HL-60 (cell line): ENCODE data around the gene MAD1L1.

Source experiments
- DNase-seq, 2 experiments: peaks; one replicate each; pipeline ENCODE4 v3.0.0-alpha.2; 2010 to 2020; ENCODE audit warnings: low read depth in 1 of 2, low spot score in 1 of 2
- H3K27ac ChIP-seq: fragments of 250-450 bp; sonication (Bioruptor Pico); replicated peaks from 2 replicates; pipeline ENCODE4 v1.5.1; 2020; ENCODE audit warnings: mild to moderate bottlenecking, moderate library complexity
- H3K27me3 ChIP-seq: fragments of 250-450 bp; sonication (Bioruptor Pico); 2 replicates; pipeline ENCODE4 v1.5.1; 2021; ENCODE audit warnings: mild to moderate bottlenecking, moderate library complexity; ENCODE audit not compliant: insufficient read depth, poor library complexity, severe bottlenecking
- H3K4me3 ChIP-seq: replicated peaks from 2 replicates; pipeline ENCODE4 v1.5.1; 2011; ENCODE audit warnings: mild to moderate bottlenecking, control low read depth, low read length; ENCODE audit not compliant: insufficient read depth
- GABPA ChIP-seq: IDR thresholded peaks from 2 replicates; pipeline ENCODE4 v1.6.1; 2012; ENCODE audit warnings: low read depth
- POLR2AphosphoS5 ChIP-seq: IDR thresholded peaks from 2 replicates; pipeline ENCODE4 v1.6.1; 2012; ENCODE audit warnings: low read depth
- SPI1 ChIP-seq: IDR thresholded peaks from 2 replicates; pipeline ENCODE4 v1.6.1; 2012; ENCODE audit warnings: low read depth, mild to moderate bottlenecking, borderline replicate concordance
- TF ChIP-seq, protein P1 (sequence below): IDR thresholded peaks from one replicate; pipeline ENCODE4 v1.5.1; 2011; ENCODE audit warnings: low read length, control low read depth, inconsistent platforms; ENCODE audit not compliant: insufficient read depth
- TF ChIP-seq, protein P2 (sequence below): IDR thresholded peaks from 2 replicates; pipeline ENCODE4 v1.6.1; 2012; ENCODE audit warnings: low read depth; ENCODE audit not compliant: insufficient replicate concordance

The MAD1L1 gene

DNA sequence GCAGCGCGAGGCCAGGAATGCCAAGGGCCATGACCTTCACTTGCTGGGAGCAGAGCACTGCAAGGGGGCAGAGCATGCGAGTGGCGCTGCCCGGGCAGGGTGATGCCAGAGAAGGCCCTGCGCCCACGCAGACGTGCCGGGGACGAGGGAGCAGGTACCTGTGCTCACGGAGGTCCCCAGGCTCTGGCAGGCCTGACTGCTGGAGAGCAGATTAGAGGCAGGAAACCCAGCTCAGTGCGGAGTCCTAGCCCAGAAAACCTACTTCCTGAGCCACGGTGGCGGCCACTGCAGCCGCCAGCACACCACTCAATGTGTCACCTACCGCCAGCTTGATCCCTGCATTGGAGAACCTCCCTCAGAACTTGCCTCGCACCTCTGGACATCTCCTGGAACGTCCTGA lies 148.4 kb downstream of the MAD1L1 start:
- TF ChIP-seq POLR2AphosphoS5, result no peak
- TF ChIP-seq, protein P1, sequence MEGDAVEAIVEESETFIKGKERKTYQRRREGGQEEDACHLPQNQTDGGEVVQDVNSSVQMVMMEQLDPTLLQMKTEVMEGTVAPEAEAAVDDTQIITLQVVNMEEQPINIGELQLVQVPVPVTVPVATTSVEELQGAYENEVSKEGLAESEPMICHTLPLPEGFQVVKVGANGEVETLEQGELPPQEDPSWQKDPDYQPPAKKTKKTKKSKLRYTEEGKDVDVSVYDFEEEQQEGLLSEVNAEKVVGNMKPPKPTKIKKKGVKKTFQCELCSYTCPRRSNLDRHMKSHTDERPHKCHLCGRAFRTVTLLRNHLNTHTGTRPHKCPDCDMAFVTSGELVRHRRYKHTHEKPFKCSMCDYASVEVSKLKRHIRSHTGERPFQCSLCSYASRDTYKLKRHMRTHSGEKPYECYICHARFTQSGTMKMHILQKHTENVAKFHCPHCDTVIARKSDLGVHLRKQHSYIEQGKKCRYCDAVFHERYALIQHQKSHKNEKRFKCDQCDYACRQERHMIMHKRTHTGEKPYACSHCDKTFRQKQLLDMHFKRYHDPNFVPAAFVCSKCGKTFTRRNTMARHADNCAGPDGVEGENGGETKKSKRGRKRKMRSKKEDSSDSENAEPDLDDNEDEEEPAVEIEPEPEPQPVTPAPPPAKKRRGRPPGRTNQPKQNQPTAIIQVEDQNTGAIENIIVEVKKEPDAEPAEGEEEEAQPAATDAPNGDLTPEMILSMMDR, result no peak
- TF ChIP-seq, protein P2, sequence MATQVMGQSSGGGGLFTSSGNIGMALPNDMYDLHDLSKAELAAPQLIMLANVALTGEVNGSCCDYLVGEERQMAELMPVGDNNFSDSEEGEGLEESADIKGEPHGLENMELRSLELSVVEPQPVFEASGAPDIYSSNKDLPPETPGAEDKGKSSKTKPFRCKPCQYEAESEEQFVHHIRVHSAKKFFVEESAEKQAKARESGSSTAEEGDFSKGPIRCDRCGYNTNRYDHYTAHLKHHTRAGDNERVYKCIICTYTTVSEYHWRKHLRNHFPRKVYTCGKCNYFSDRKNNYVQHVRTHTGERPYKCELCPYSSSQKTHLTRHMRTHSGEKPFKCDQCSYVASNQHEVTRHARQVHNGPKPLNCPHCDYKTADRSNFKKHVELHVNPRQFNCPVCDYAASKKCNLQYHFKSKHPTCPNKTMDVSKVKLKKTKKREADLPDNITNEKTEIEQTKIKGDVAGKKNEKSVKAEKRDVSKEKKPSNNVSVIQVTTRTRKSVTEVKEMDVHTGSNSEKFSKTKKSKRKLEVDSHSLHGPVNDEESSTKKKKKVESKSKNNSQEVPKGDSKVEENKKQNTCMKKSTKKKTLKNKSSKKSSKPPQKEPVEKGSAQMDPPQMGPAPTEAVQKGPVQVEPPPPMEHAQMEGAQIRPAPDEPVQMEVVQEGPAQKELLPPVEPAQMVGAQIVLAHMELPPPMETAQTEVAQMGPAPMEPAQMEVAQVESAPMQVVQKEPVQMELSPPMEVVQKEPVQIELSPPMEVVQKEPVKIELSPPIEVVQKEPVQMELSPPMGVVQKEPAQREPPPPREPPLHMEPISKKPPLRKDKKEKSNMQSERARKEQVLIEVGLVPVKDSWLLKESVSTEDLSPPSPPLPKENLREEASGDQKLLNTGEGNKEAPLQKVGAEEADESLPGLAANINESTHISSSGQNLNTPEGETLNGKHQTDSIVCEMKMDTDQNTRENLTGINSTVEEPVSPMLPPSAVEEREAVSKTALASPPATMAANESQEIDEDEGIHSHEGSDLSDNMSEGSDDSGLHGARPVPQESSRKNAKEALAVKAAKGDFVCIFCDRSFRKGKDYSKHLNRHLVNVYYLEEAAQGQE, result no peak
- TF ChIP-seq GABPA, result no peak
- TF ChIP-seq SPI1, result no peak
- Histone ChIP-seq H3K4me3 (no peak overlapping the region), H3K27me3 (no peaks in the 10 kb centered on the region), H3K27ac (no peak overlapping the region)
- no peak for DNase-seq

DNA sequence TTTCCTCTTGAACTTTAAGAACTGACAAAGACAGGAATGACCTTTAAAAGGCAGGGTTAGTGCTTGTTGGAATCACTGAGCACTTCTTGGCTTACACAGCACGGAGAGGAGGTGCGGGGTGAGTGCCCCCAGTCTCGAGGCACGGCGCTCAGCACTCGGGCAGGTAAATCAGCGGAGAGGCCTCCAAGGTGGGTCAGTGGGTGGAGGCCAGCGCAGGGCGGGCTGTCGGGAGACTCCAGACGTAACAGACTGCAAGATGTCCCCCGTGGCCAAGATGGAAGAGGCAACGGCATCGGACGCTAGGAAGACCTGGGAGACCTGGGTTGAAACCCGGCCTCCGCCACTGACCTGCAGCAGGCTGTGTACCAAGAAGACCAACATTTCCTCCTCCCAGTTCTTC lies 149.4 kb downstream of the MAD1L1 start:
- H3K27ac ChIP-seq, result no peak overlapping the region
- H3K4me3 ChIP-seq, result no peak overlapping the region
- no peaks in the 10 kb centered on the region for H3K27me3 ChIP-seq
- no peak for DNase-seq
- no peak for TF ChIP-seq SPI1
- no peak for TF ChIP-seq GABPA
- TF ChIP-seq, protein P1, result no peak
- TF ChIP-seq, protein P2, result no peak
- no peak for TF ChIP-seq POLR2AphosphoS5

DNA sequence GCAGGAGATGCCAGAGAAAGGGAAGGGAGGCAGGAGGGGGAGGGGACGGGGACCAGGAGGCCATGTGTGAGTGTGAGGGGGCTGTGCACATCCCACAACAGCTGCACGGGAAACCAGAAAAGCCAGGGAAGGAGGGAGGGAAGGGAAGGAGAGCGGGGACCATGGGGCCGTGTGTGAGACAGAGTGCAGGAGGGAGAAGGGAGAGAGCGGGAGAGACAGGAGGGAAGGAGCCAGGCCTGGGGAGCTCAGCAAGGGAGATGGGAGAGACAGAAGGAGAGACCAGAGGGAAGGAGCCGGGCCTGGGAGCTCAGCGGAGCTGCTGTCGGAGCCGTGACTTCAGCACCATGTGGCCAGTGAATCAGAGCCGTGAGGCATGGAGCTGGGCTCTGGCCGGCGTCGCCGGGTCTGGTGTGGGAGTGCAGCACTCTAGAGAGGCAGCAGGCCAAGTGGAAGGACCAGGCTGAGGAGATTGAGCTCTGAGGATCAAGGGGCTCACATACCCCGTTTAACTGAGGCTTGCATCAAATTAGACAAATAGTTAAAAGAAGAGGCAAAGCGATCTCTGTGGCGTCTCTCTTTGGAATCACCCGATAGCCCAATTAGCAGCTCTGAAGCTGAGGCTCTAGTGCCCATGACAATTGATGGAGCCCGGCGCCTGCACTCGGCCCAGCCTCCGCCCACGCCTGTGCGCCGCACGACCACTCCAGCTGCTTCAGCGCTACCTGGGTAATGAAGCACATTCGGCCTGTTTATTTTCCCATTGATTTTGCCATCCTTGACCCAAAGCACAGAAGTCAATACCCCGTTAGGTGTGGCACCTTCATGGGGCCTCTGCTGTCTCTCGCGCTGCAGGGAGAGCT lies 150.4 kb downstream of the MAD1L1 start:
- Histone ChIP-seq H3K27ac (no peak overlapping the region), H3K4me3 (no peak overlapping the region), H3K27me3 (no peaks in the 10 kb centered on the region)
- TF ChIP-seq GABPA, result no peak
- no peak for TF ChIP-seq POLR2AphosphoS5
- TF ChIP-seq SPI1, result no peak
- TF ChIP-seq, protein P2, result no peak
- TF ChIP-seq, protein P1, result no peak
- DNase-seq, result no peak
